ENCODE data around the gene MMP24. TPM values are rescaled to one million over a fixed set of nuclear protein-coding genes. Genes with fewer than 3 reads are reported as not detected.

Gene MMP24
- total and polyA plus RNA-seq, 4 donors: 0.09 to 0.75 (median 0.42) TPM

GRCh38 chr20:35215066-35215956 is 11.2 kb upstream of the MMP24 start:
- no peak for DNase-seq (ENCODE audit: low spot score)
- H3K36me3 ChIP-seq (ENCODE audit: control insufficient read depth in 4 of 4, insufficient read depth in 3 of 4, low read depth in 1 of 4, low read length in 3 of 4): peaks cover 0 to 3% (median 0%) of the 10 kb centered on the region in 4 donors
- 92% methylated on average over 12 of the region's 12 CpGs for WGBS
- H3K4me1 ChIP-seq (ENCODE audit: control insufficient read depth in 4 of 4, insufficient read depth in 4 of 4, low read length in 3 of 4): peaks cover 0 to 1% (median 0%) of the 10 kb centered on the region in 4 donors
- TF ChIP-seq FOXA2 (IDR thresholded peaks at IDR 0.05) (no peak), NR2F2 (IDR thresholded peaks at IDR 0.05) (no peak), HNF4G (IDR thresholded peaks at IDR 0.05) (no peak)
- no peak overlapping the region for H3K4me3 ChIP-seq (ENCODE audit: low read depth in 1 of 3, low read length in 3 of 3)
- H3K9ac ChIP-seq (ENCODE audit: low read depth in 1 of 2, low read length in 2 of 2): no peak overlapping the region
- no peaks in the 10 kb centered on the region for H3K9me3 ChIP-seq (ENCODE audit: control insufficient read depth in 4 of 4, low read length in 3 of 4)
- no peak overlapping the region for H3K27ac ChIP-seq (ENCODE audit: low read depth in 1 of 2, low read length in 2 of 2)
- H3K27me3 ChIP-seq (ENCODE audit: control insufficient read depth in 4 of 4, insufficient read depth in 4 of 4, low read length in 3 of 4): no peaks in the 10 kb centered on the region

- no peak for DNase-seq (ENCODE audit: low spot score)
- Histone ChIP-seq H3K27ac (ENCODE audit: low read depth in 1 of 2, low read length in 2 of 2) (no peak overlapping the region), H3K9me3 (ENCODE audit: control insufficient read depth in 4 of 4, low read length in 3 of 4) (no peaks in the 10 kb centered on the region), H3K27me3 (ENCODE audit: control insufficient read depth in 4 of 4, insufficient read depth in 4 of 4, low read length in 3 of 4) (no peaks in the 10 kb centered on the region), H3K4me3 (ENCODE audit: low read depth in 1 of 3, low read length in 3 of 3) (no peak overlapping the region), H3K9ac (ENCODE audit: low read depth in 1 of 2, low read length in 2 of 2) (no peak overlapping the region), H3K36me3 (ENCODE audit: control insufficient read depth in 4 of 4, insufficient read depth in 3 of 4, low read depth in 1 of 4, low read length in 3 of 4) (peaks cover 0 to 3% (median 0%) of the 10 kb centered on the region in 4 donors), H3K4me1 (ENCODE audit: control insufficient read depth in 4 of 4, insufficient read depth in 4 of 4, low read length in 3 of 4) (peaks cover 0 to 1% (median 0%) of the 10 kb centered on the region in 4 donors)
- no peak for TF ChIP-seq CTCF (IDR thresholded peaks at IDR 0.05; ENCODE audit: low read depth, low read length, missing input control)
- 95% methylated on average over 5 of the region's 5 CpGs for WGBS
Observed at GRCh38 chr20:35216541-35216940, 9.9 kb upstream of the MMP24 start.

GRCh38 chr20:35223941-35224340 is 2.5 kb upstream of the MMP24 start:
- no peak overlapping the region for H3K27ac ChIP-seq (ENCODE audit: low read depth in 1 of 2, low read length in 2 of 2)
- no peaks in the 10 kb centered on the region for H3K27me3 ChIP-seq (ENCODE audit: control insufficient read depth in 4 of 4, insufficient read depth in 4 of 4, low read length in 3 of 4)
- H3K9ac ChIP-seq (ENCODE audit: low read depth in 1 of 2, low read length in 2 of 2): no peak overlapping the region
- H3K36me3 ChIP-seq (ENCODE audit: control insufficient read depth in 4 of 4, insufficient read depth in 3 of 4, low read depth in 1 of 4, low read length in 3 of 4): no peaks in the 10 kb centered on the region
- no peaks in the 10 kb centered on the region for H3K9me3 ChIP-seq (ENCODE audit: control insufficient read depth in 4 of 4, low read length in 3 of 4)
- no peak for DNase-seq (ENCODE audit: low spot score)
- no peak for TF ChIP-seq TAF1 (conservative IDR thresholded peaks at IDR 0.05)
- TF ChIP-seq GABPA (IDR thresholded peaks at IDR 0.05 in 1 of 2, conservative IDR thresholded peaks at IDR 0.05 in 1 of 2): no peak
- TF ChIP-seq RXRA (IDR thresholded peaks at IDR 0.05): no peak
- TF ChIP-seq REST (IDR thresholded peaks at IDR 0.05): no peak
- no peak for TF ChIP-seq NR2F2 (IDR thresholded peaks at IDR 0.05)
- no peak for TF ChIP-seq RAD21 (IDR thresholded peaks at IDR 0.05)
- TF ChIP-seq HNF4G (IDR thresholded peaks at IDR 0.05): no peak
- TF ChIP-seq JUND (IDR thresholded peaks at IDR 0.05): no peak
- no peak for TF ChIP-seq MAX (IDR thresholded peaks at IDR 0.05)
- TF ChIP-seq ATF3 (IDR thresholded peaks at IDR 0.05): no peak
- no peak for TF ChIP-seq FOXA1 (IDR thresholded peaks at IDR 0.05)
- peaks cover 0 to 9% (median 6%) of the 10 kb centered on the region in 4 donors for H3K4me1 ChIP-seq (ENCODE audit: control insufficient read depth in 4 of 4, insufficient read depth in 4 of 4, low read length in 3 of 4)
- 95% methylated on average over 5 of the region's 5 CpGs for WGBS
- no peak overlapping the region for H3K4me3 ChIP-seq (ENCODE audit: low read depth in 1 of 3, low read length in 3 of 3)

Data from liver (tissue), 9 donors.